Measurements from ENCODE around the gene WDR49.

GRCh38 chr3:167662919-167663400 is 9.2 kb upstream of the WDR49 start:
- TF ChIP-seq CTCF (IDR thresholded peaks at IDR 0.05) (no peak), EZH2 (IDR thresholded peaks at IDR 0.05; ENCODE audit: borderline replicate concordance, insufficient read depth, low read depth, low read length, poor library complexity, severe bottlenecking) (no peak)

All from B cell (primary cell).